Suprapubic skin (tissue), 4 donors: ENCODE results near the gene KIFBP. TPM values are rescaled to one million over a fixed set of nuclear protein-coding genes. Genes with fewer than 3 reads are reported as not detected.
"Not testable (repeated sequence)": the region's sequence is repeated elsewhere in the genome, so short reads cannot be mapped to it uniquely, and the experiment has no call there.

ENCODE experiments used
- DNase-seq, 2 donors: peaks; one replicate each; pipeline ENCODE4 v3.0.0-alpha.2; 2019; ENCODE audit warnings: low spot score in 2 of 2
- H3K27ac ChIP-seq: fragments of 200-600 bp; sonication (generic); one replicate; pipeline ENCODE4 v1.5.1; 2019
- H3K27me3 ChIP-seq: fragments of 200-600 bp; sonication (generic); one replicate; pipeline ENCODE4 v1.5.1; 2019
- H3K36me3 ChIP-seq: fragments of 200-600 bp; sonication (generic); one replicate; pipeline ENCODE4 v1.5.1; 2019
- H3K4me1 ChIP-seq: fragments of 200-600 bp; sonication (generic); one replicate; pipeline ENCODE4 v1.5.1; 2019
- H3K4me3 ChIP-seq: fragments of 200-600 bp; sonication (generic); one replicate; pipeline ENCODE4 v1.5.1; 2019; ENCODE audit warnings: mild to moderate bottlenecking
- H3K9me3 ChIP-seq: fragments of 200-600 bp; sonication (generic); one replicate; pipeline ENCODE4 v1.5.1; 2019
- CTCF ChIP-seq, 2 donors: fragments of 200-600 bp in 1 of 2; fragments of 450-650 bp in 1 of 2; sonication (generic) in 1 of 2; IDR thresholded peaks; one replicate each; pipeline ENCODE4 v1.5.1; 2016 to 2019; ENCODE audit warnings: antibody characterized with exemption in 2 of 2, mild to moderate bottlenecking in 1 of 2, moderate library complexity in 1 of 2
- EP300 ChIP-seq: sonication (generic); formaldehyde crosslinking; IDR thresholded peaks from one replicate; pipeline ENCODE4 v1.6.1; 2017; ENCODE audit warnings: antibody characterized with exemption
- POLR2A ChIP-seq, 2 donors: fragments of 450-650 bp; IDR thresholded peaks; one replicate each; pipeline ENCODE4 v1.6.1; 2017; ENCODE audit warnings: antibody characterized with exemption in 2 of 2, mild to moderate bottlenecking in 2 of 2, moderate library complexity in 2 of 2
- POLR2AphosphoS5 ChIP-seq, 3 donors: sonication (generic); formaldehyde crosslinking; IDR thresholded peaks; one replicate each; pipeline ENCODE4 v1.6.1; 2017; ENCODE audit warnings: antibody characterized with exemption in 3 of 3
- WGBS: methylation state at CpG from one replicate; pipeline ENCODE4 v1.1.5; 2018; 5-methylcytosine and 5-hydroxymethylcytosine counted together
- total RNA-seq, 4 donors: library from RNA; depleted of rRNA; stranded (reverse); fragments of >200 nt; gene quantifications; one replicate each; pipeline ENCODE4 v1.1.0, GENCODE V29; 2016

The KIFBP gene
- total RNA-seq, 4 donors from 2014 or later: 15.0 to 21.5 (median 20.8) TPM

DNA sequence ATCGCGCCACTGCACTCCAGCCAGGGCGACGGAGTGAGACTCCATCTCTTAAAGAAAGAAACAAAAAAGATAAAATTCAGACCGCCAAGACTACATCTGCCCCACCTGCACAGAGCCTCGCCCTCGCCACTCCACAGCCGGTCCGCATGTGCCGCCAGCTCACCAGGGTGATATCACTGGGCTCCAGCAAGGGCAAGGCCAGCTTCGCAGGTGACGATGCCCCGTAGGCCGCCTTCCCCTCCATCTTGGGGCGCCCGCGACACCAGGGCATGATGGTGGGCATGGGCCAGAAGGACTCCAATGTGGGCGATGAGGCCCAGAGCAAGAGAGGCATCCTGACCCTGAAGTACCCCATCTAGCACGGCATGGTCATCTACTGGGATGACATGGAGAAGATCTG lies 34.0 kb downstream of the KIFBP start:
- Histone ChIP-seq H3K27ac (no peak overlapping the region), H3K36me3 (peaks cover 8% of the 10 kb centered on the region), H3K4me1 (no peaks in the 10 kb centered on the region), H3K9me3 (no peaks in the 10 kb centered on the region), H3K27me3 (no peaks in the 10 kb centered on the region), H3K4me3 (no peak overlapping the region)
- TF ChIP-seq POLR2A (IDR thresholded peaks at IDR 0.05) (no peak), EP300 (no peak), CTCF (IDR thresholded peaks at IDR 0.05) (no peak), POLR2AphosphoS5 (IDR thresholded peaks at IDR 0.05) (no peak)
- 96% methylated on average over 14 of the region's 19 CpGs for WGBS
- DNase-seq: no peak

GRCh38 chr10:69025370-69025896 lies 36.8 kb downstream of the KIFBP start:
- DNase-seq: no peak
- Histone ChIP-seq H3K4me1 (no peaks in the 10 kb centered on the region), H3K36me3 (no peaks in the 10 kb centered on the region), H3K27me3 (no peaks in the 10 kb centered on the region), H3K9me3 (no peaks in the 10 kb centered on the region), H3K27ac (no peak overlapping the region), H3K4me3 (no peak overlapping the region)
- WGBS: 82% methylated on average over 4 of the region's 4 CpGs
- TF ChIP-seq EP300: no peak
- no peak for TF ChIP-seq POLR2AphosphoS5 (IDR thresholded peaks at IDR 0.05)
- no peak for TF ChIP-seq POLR2A (IDR thresholded peaks at IDR 0.05)
- no peak for TF ChIP-seq CTCF (IDR thresholded peaks at IDR 0.05)

GRCh38 chr10:69033256-69033655 lies 44.7 kb downstream of the KIFBP start:
- DNase-seq: no peak
- TF ChIP-seq CTCF (IDR thresholded peaks at IDR 0.05) (no peak), POLR2A (IDR thresholded peaks at IDR 0.05) (no peak), EP300 (no peak), POLR2AphosphoS5 (IDR thresholded peaks at IDR 0.05) (no peak)
- no peaks in the 10 kb centered on the region for H3K27me3 ChIP-seq
- no peaks in the 10 kb centered on the region for H3K36me3 ChIP-seq
- no peaks in the 10 kb centered on the region for H3K4me1 ChIP-seq
- H3K27ac ChIP-seq: no peak overlapping the region
- H3K9me3 ChIP-seq: no peaks in the 10 kb centered on the region
- WGBS: 81% methylated on average over 4 of the region's 4 CpGs
- H3K4me3 ChIP-seq: no peak overlapping the region

DNA sequence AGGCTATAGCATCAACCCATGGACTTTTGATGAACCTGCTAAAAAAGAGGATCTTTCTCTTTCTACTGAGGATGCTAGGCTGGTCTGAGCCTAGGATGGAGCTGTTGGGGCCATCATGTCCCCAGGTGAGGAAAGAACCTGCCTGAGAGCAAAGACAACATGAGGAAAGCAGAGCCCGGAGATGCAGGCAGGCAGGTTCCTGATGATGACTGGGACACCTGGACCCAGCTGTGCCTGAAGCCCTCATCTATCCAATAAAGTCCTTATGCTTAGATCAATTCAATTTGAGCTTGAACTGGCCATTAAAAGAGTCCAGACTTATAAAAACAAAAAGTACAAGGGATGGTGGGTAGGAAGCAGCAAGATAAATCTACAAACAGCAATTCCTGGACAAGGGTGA lies 48.9 kb downstream of the KIFBP start:
- 93% methylated on average over 1 of the region's 1 CpG for WGBS
- Histone ChIP-seq H3K4me3 (no peak overlapping the region), H3K27me3 (no peaks in the 10 kb centered on the region), H3K27ac (no peak overlapping the region), H3K36me3 (no peaks in the 10 kb centered on the region), H3K9me3 (no peaks in the 10 kb centered on the region), H3K4me1 (no peaks in the 10 kb centered on the region)
- no peak for TF ChIP-seq POLR2AphosphoS5 (IDR thresholded peaks at IDR 0.05)
- TF ChIP-seq CTCF (IDR thresholded peaks at IDR 0.05): no peak
- no peak for TF ChIP-seq POLR2A (IDR thresholded peaks at IDR 0.05)
- TF ChIP-seq EP300: no peak
- no peak for DNase-seq

GRCh38 chr10:69040904-69041303 lies 52.3 kb downstream of the KIFBP start:
- H3K36me3 ChIP-seq, H3K4me1 ChIP-seq, H3K27ac ChIP-seq, DNase-seq, H3K4me3 ChIP-seq, H3K9me3 ChIP-seq, H3K27me3 ChIP-seq: not testable (repeated sequence)
- 72% methylated on average over 5 of the region's 5 CpGs for WGBS

GRCh38 chr10:69042417-69042816 lies 53.8 kb downstream of the KIFBP start:
- TF ChIP-seq CTCF (IDR thresholded peaks at IDR 0.05): no peak
- no peak for TF ChIP-seq POLR2AphosphoS5 (IDR thresholded peaks at IDR 0.05)
- TF ChIP-seq POLR2A (IDR thresholded peaks at IDR 0.05): no peak
- TF ChIP-seq EP300: no peak
- Histone ChIP-seq H3K4me1 (peaks cover 5% of the 10 kb centered on the region), H3K36me3 (no peaks in the 10 kb centered on the region), H3K9me3 (no peaks in the 10 kb centered on the region), H3K27me3 (no peaks in the 10 kb centered on the region), H3K4me3 (no peak overlapping the region), H3K27ac (no peak overlapping the region)
- no CpG with 5 or more reads among the region's 5 CpGs for WGBS
- no peak for DNase-seq
